HepG2 (cell line): ENCODE data around the gene ZNF665. TPM values are rescaled to one million over a fixed set of nuclear protein-coding genes. Genes with fewer than 3 reads are reported as not detected.

Experiments
- ATRX ChIP-seq: sonication (generic); formaldehyde crosslinking; IDR thresholded peaks from 2 replicates; pipeline ENCODE4 v1.4.0; 2020; ENCODE audit warnings: missing genetic modification reagents, borderline replicate concordance
- CENPBD1 ChIP-seq: sonication (generic); formaldehyde crosslinking; IDR thresholded peaks from 2 replicates; pipeline ENCODE4 v1.8.0; 2022; ENCODE audit warnings: missing genetic modification reagents, low read depth, mild to moderate bottlenecking, borderline replicate concordance
- FOXA1 ChIP-seq, 2 experiments: fragments of 450-650 bp in 1 of 2; sonication (generic) in 1 of 2; formaldehyde crosslinking in 1 of 2; IDR thresholded peaks; 2 replicates each; pipeline versions ENCODE4 v1.4.0 to v1.6.1; 2016 to 2020; ENCODE audit warnings: missing genetic modification reagents in 1 of 2
- GFI1 ChIP-seq: sonication (generic); formaldehyde crosslinking; IDR thresholded peaks from 2 replicates; pipeline ENCODE4 v1.5.0; 2020; ENCODE audit warnings: missing genetic modification reagents, mild to moderate bottlenecking, borderline replicate concordance
- KAT8 ChIP-seq: IDR thresholded peaks from 2 replicates; pipeline ENCODE4 v1.6.1; 2016; ENCODE audit warnings: missing genetic modification reagents, missing compliant biosample characterization
- POLR2A ChIP-seq, 2 experiments: IDR thresholded peaks; 2 replicates each; pipeline ENCODE4 v1.6.1; 2011; ENCODE audit warnings: low read depth in 2 of 2, low read length in 2 of 2, mild to moderate bottlenecking in 1 of 2, moderate library complexity in 1 of 2; ENCODE audit not compliant: insufficient read depth in 1 of 2
- POLR2AphosphoS2 ChIP-seq: IDR thresholded peaks from 2 replicates; pipeline ENCODE4 v1.6.1; 2011; ENCODE audit warnings: low read depth, low read length, improper control_type of control experiment
- POLR2G ChIP-seq: fragments of 200-400 bp; formaldehyde crosslinking; IDR thresholded peaks from 2 replicates; pipeline ENCODE4 v1.6.1; 2018; ENCODE audit warnings: mild to moderate bottlenecking, low read depth, low read length, moderate library complexity
- PRDM15 ChIP-seq: sonication (generic); formaldehyde crosslinking; IDR thresholded peaks from 2 replicates; pipeline ENCODE4 v1.4.0; 2020; ENCODE audit warnings: missing genetic modification reagents
- SAP130 ChIP-seq: IDR thresholded peaks from 2 replicates; pipeline ENCODE4 v1.6.1; 2016; ENCODE audit warnings: low read depth
- SIN3A ChIP-seq: IDR thresholded peaks from 2 replicates; pipeline ENCODE4 v1.6.1; 2011; ENCODE audit warnings: low read depth, mild to moderate bottlenecking, control low read depth, low read length, borderline replicate concordance
- ZMAT5 ChIP-seq: sonication (generic); formaldehyde crosslinking; IDR thresholded peaks from 2 replicates; pipeline ENCODE4 v1.5.0; 2020; ENCODE audit warnings: mild to moderate bottlenecking, low read depth, missing genetic modification reagents, borderline replicate concordance
- ZNF792 ChIP-seq: IDR thresholded peaks from 2 replicates; pipeline ENCODE4 v1.6.1; 2016
- polyA plus RNA-seq, 8 experiments: library from polyadenylated mRNA; depleted of rRNA in 3 of 8; stranded (reverse) in 7 of 8; unstranded in 1 of 8; fragments of >200 nt; fragmentation: Illumina TruSeq in 4 of 8; extraction: Trizol in 4 of 8; gene quantifications; 2 replicates each; pipeline versions ENCODE4 v1.2.1 to v1.2.3, GENCODE V29; 2011 to 2016; ENCODE audit warnings: low read depth in 4 of 8, missing spikeins in 1 of 8, mixed read lengths in 1 of 8; ENCODE audit not compliant: insufficient read depth in 1 of 8
- total RNA-seq, 5 experiments: library from RNA; depleted of rRNA; stranded (reverse); fragments of >200 nt; fragmentation: Illumina TruSeq; extraction: Trizol; gene quantifications; 2 replicates each; pipeline ENCODE4 v1.2.3, GENCODE V29; 2016; ENCODE audit warnings: low read depth in 1 of 5
- TF ChIP-seq, protein P1 (sequence below): sonication (generic); formaldehyde crosslinking; IDR thresholded peaks from 2 replicates; pipeline ENCODE4 v1.5.0; 2020; ENCODE audit warnings: mild to moderate bottlenecking, missing genetic modification reagents, borderline replicate concordance

ZNF665 gene
- total and polyA plus RNA-seq, 2 of the 13 experiments (the other 11 are each of a cell fraction or from before 2014, with no cell fraction given) = 0.45 to 0.49 TPM

DNA sequence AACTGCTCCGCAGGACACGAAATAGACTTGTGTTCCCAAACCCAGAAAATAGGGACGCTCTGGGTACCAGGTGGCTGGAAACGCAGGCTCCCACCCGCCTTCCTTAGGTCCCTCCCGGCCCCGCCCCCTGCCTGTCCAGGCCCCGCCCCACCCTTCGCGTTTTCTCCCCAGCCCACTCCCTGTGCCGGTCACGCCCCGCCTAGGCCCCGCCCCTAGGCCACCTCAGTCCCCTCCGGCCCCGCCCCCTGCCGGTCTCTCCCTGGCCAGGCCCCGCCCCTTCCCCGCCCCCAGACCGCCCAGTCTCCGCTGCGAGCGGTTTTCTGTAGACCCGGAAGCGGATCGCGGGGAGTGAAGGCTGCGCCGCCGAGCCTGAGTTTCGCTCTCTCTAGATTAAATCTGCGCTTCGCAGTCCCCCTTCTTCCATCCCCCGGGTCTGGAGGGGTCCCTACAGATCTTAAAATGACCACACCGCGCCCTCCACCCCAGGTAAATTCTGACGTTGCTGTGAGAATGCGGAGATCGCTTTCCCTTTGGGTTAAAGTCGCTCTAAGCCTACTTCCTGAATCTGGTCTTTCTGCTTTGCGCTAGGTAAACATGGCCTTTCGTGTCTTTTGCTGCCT lies 3.7 kb upstream of the ZNF665 start (continued):
- TF ChIP-seq ZNF792 (no peak), CENPBD1 (CRISPR knock-in tag) (no peak), POLR2A (IDR thresholded peaks at IDR 0.05; ENCODE audit: insufficient read depth in 1 of 2, low read depth in 2 of 2, low read length in 2 of 2) (peak; percentile 39 to 42; a peak in 1 of 4 replicates), POLR2AphosphoS2 (no peak), FOXA1 (IDR thresholded peaks at IDR 0.05) (no peak), FOXA1 (CRISPR knock-in tag; IDR thresholded peaks at IDR 0.05) (peak; percentile 46), KAT8 (CRISPR knock-in tag) (0 out of 2 replicates have a peak, but pooled peaks have one; percentile 49), GFI1 (CRISPR knock-in tag) (peak; percentile 31; the same call in 1 of the 2 replicates), SIN3A (peak; percentile 45; the same call in 1 of the 2 replicates), SAP130 (CRISPR knock-in tag) (peak; percentile 53), PRDM15 (CRISPR knock-in tag) (peak; percentile 81), POLR2G (no peak), ZMAT5 (CRISPR knock-in tag) (no peak), ATRX (CRISPR knock-in tag) (no peak)
- TF ChIP-seq, protein P1, sequence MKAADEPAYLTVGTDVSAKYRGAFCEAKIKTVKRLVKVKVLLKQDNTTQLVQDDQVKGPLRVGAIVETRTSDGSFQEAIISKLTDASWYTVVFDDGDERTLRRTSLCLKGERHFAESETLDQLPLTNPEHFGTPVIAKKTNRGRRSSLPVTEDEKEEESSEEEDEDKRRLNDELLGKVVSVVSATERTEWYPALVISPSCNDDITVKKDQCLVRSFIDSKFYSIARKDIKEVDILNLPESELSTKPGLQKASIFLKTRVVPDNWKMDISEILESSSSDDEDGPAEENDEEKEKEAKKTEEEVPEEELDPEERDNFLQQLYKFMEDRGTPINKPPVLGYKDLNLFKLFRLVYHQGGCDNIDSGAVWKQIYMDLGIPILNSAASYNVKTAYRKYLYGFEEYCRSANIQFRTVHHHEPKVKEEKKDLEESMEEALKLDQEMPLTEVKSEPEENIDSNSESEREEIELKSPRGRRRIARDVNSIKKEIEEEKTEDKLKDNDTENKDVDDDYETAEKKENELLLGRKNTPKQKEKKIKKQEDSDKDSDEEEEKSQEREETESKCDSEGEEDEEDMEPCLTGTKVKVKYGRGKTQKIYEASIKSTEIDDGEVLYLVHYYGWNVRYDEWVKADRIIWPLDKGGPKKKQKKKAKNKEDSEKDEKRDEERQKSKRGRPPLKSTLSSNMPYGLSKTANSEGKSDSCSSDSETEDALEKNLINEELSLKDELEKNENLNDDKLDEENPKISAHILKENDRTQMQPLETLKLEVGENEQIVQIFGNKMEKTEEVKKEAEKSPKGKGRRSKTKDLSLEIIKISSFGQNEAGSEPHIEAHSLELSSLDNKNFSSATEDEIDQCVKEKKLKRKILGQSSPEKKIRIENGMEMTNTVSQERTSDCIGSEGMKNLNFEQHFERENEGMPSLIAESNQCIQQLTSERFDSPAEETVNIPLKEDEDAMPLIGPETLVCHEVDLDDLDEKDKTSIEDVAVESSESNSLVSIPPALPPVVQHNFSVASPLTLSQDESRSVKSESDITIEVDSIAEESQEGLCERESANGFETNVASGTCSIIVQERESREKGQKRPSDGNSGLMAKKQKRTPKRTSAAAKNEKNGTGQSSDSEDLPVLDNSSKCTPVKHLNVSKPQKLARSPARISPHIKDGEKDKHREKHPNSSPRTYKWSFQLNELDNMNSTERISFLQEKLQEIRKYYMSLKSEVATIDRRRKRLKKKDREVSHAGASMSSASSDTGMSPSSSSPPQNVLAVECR (CRISPR knock-in tag) = peak; percentile 38; the same call in 1 of the 2 replicates
